Effector CD8-positive, alpha-beta T cell (primary cell): ENCODE results near the gene ZKSCAN1.
"Not testable (repeated sequence)": the region's sequence is repeated elsewhere in the genome, so short reads cannot be mapped to it uniquely, and the experiment has no call there.

Experiments used
- DNase-seq: peaks from one replicate; lab custom pipeline; 2025; lab: John Stamatoyannopoulos, UW

The ZKSCAN1 gene

DNA sequence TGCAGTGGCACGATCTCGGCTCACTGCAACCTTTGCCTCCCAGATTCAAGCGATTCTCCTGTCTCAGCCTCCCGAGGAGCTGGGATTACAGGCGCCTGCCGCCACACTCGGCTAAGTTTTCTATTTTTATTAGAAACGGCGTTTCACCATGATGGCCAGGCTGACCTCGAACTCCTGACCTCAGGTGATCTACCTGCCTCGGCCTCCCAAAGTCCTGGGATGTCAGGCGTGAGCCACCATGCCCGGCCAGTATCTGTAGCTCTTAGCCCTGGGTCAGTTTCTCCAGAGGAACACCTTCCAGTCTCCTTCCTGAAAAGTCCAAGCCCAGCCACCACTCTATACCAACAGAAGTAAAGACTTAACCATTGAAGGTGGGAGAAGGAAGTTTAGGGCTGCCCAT lies 15.2 kb upstream of the ZKSCAN1 start:
- DNase-seq = no peak

DNA sequence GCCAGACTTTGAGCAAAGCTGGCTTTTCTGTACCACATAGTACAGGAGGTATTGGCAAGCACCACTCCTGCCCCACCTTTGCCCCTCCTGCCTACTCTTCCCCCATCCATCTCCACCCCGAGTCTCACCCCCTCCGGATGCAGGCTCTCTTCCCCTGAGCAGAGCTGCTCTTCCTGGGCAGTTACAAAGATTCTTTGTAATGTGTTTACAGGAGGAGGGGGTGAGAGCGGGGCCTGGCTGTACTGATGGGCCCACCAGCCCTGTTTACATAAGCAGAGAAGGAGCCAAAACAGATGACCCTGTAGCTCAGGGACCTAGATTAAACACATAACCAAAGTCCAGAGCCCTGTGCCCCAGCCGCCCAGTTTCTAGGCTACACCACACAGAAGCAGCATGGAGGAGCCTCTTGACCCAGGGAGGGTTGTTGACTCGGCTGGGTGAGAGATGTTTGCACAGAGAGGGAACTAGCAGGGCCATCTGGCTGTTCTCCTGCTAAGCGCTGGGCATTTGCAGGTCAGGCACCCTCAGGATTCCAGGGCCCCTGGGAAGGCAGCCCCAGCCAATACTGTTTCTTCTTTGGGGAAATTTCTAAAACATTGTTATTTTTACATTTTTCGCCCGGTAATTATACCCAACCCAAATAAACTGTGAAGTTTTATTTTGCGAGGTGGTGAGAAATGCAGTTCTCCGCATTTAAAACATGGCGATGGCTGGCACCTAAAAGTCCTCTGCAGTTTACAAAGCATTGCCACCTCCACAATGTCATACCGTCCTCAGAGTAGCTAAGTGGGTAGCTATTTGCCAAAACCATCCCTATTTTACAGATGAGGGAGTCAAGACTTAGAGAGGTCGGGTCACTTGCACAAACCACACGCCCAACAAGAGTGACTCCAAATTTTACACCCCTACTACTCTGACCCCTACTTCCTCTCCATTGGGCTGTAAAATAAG lies 11.4 kb upstream of the ZKSCAN1 start:
- no peak for DNase-seq

DNA sequence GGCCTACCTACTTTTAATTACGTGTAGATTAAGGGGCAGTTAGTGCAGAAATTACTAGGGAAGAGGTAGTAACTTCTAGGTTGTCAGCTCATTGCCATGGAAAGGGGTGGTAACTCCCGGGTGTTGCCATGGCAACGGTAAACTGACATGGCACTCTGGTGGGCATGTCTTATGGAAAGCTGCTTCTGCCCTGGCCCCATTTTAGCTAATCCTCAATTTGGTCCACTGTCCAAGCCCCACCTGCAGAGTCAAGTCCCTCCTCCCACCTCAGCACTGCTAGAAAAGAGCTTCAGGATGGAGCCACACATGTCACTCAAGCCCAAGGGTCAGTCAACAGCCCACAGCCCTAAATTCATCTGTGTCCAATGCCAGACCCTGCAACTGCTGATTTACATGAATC lies 7.5 kb upstream of the ZKSCAN1 start:
- no peak for DNase-seq

DNA sequence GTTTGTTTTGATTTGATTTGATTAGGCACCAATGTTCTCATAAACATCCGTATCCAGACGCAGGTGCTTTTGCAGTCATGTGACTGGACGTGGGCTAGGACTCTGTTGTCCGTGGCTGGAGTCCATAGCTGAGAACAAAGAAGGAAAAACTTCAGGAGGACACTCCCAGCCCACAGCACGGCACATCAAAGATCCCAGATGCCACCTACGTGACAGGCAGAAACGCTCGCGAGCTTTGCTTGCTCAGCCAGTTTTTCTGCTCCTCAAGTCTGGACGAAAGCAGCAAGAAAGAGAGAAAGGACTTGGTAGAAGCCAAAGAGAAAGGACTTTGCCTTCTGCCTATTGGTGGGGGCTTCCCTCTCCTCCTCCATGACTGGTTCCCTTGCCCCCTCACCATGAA lies 6.9 kb upstream of the ZKSCAN1 start:
- DNase-seq = no peak

DNA sequence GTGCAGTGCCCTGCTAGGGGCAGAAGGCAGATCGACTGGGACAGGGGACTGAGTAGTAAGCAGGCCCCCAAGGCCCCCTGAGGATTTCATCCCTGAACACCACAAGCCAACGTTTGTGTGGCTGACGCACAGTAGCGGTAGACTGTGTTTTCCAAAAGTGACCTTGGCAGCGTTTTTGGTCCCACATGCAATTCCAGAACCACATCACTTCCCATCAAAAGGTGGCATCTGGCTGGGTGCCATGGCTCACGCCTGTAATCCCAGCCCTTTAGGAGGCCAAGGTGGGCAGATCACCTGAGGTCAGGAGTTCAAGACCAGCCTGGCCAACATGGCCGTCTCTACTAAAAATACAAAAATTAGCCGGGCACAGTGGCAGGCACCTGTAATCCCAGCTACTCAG lies 5.4 kb upstream of the ZKSCAN1 start:
- DNase-seq = not testable (repeated sequence)

DNA sequence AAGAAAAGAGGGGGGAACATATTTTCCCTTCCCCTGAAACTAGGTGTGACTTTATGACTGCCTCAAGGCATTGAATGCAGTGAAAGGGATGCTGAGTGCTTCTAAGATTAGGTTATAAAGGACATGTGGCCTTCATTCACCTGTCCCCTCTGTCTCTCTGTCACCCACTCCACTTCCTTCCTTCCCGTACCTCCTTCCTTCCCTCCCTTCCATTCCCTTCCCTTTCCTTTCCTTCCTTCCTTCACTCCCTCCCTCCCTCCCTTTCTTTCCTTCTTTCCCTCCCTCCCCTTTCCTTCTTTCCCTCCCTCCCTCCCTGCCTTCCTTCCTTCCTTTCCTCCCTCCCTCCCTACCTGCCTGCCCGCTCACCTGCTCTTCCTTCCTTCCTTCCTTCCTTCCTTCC lies 4.5 kb upstream of the ZKSCAN1 start:
- no peak for DNase-seq

DNA sequence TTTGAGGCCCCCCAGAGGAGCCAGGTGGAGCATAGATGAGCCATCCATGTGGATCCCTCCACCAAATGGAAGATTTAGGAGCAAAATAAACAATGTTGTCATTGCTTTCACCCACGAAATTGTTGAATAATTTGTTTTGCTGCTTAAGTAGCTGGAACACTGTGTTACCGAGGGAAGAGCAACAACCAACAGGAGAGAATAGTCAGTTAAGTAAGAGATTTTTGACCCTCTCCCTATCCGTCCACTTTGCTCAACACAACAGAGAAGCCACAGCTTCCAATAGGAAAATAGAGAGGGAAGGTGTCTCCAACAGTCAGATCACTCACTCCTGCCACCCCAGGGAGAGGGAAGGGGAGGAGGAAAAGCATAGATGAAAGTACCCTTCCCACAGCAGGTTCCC lies 3.9 kb upstream of the ZKSCAN1 start:
- no peak for DNase-seq

DNA sequence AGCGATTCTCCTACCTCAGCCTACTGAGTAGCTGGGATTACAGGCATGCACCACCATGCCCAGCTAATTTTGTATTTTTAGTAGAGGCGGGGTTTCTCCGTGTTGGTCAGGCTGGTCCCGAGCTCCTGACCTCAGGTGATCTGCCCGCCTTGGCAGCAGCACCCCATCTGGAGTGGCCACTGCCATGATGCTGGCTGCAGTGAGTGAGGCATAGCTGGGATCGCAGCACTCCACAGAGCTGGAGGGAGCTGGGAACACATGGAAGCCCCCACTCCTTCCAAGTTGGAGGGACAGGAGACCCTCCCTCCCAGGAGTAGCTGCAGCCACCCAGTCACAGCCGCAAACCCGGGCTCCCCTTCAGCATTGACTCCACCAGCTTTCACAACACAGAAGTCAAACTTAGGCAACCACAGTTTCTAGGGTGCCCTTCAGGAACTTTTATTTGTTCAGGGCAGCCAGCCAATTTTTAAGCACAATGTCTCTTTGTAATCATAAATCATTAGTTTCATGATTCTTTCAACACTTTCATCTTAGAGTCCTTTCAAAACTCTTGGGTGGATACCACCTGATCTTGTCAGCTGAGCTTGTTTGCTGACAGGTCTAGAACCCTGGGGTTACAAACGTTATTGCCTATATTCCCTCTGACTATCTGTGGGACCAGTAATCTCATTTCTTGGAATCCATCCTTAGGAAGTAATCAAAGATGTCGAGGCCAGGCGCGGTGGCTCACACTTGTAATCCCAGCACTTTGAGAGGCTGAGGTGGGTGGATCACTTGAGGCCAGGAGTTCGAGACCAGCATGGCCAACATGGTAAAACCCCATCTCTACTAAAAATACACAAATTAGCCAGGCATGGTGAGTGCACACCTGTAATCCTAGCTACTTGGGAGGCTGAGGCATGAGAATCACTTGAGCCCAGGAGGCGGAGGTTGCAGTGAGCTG lies 2.7 kb upstream of the ZKSCAN1 start:
- DNase-seq = not testable (repeated sequence)

DNA sequence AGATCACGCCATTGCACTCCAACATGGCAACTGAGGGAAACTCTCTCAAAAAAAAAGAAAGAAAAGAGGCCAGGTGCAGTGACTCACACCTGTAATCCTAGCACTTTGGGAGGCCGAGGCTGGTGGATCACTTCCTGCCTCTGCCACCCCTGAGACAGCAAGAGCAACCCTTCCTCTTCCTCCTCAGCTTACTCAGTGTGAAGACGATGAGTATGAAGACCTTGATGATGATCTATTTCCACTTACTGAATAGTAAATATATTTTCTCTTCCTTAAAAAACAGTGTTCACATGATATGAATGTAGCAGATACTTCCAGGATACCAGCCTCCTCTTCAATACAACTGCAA lies 2.1 kb upstream of the ZKSCAN1 start:
- no peak for DNase-seq

DNA sequence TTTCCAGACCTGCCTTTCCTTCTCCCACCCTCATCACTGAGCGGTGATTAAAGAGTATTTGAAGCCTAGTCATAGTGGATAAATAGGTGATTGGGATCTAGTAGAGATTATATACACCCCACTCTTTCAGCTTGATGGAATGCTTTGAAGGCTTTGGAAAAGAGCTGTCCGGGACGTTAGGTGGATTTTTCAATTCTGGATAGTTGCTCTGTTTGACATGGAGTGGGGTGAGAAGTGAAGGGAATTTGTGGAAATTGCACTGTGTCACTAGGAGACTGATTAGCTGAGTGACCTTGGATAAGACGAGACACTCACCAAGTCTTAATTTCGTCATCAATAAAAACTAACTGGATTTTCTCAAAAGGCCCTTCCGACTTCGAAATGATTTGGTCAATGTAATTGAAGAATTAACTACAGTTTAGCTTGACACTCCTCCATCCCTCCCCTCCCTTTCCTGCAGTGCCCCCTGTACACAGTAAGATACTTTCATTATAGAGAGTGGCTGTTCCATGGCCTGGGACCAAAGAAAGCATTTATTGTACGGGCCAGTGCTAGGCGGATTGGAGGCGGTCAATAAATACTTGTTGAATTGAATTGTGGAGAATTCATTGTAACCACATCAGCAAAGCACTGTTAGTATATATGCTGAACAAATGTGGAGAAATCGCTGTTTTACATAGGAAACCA lies 962 bp downstream of the ZKSCAN1 start:
- no peak for DNase-seq

DNA sequence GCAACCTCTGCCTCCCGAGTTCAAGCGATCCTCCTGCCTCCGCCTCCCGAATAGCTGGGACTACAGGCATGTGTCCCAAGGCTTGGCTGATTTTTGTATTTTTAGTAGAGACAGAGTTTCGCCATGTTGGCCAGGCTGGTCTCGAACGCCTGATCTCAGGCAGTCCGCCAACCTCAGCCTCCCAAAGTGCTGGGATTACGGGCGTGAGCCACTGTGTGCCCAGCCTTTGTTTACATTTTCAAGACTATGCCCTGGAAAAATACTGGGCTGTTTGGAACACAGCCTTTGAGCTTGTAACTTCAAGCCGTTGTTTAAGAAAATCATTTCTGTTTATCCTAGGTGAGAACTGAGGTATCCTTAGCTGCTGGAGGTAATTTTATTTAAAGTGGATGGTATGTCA lies 1.9 kb downstream of the ZKSCAN1 start:
- no peak for DNase-seq

DNA sequence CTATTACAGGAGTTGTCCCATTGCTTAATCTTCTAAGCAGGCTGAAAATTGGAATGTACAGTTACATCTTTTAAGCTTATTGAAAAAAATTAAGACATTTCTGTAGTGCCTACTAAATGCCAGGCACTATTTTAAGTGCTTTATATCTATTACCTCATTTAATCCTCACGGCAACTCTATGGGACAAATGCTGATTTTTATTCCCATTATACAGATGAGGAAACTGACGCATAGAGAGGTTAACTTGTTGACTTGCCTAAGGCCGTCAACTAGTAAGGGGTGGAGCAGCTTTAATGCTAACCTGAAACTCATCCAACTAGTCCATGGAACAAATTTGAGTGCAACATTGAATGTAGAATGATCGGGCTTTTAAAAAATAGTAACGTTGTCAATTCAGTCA lies 2.5 kb downstream of the ZKSCAN1 start:
- no peak for DNase-seq

DNA sequence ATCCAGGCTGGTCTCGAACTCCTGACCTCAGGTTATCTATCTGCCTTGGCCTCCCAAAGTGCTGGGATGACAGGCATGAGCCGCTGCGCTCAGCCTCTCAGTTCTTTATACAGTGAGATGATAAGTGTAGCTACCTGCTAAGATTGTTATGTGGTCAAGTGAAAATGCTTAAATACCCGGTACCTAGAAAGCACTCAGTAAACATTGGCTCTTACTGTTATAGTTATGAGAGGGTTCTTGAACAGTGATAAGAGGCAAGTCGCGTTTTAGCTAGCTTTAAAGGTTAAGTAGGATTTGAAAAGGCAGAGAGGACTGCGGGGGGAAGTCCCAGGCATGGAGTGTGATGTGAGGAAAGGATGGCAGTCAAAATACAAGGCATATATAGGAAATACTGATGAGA lies 4.5 kb downstream of the ZKSCAN1 start:
- no peak for DNase-seq

DNA sequence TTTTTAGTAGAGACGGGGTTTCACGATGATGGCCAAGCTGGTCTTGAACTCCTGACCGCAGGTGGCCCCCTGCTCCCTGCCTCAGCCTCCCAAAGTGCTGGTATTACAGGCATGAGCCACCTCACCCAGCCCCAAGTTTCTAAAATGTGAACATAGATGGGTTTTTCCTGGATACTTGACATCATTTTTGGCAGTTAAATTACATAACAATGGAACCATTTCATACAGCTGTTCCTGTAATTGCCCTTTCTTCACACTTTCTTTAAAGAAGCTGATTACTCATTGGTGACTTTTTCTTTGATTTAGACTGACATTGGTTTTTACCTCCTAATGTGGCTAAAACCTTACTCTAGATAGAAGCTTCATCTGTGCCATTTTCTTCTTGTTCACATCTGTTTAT lies 5.9 kb downstream of the ZKSCAN1 start:
- no peak for DNase-seq

DNA sequence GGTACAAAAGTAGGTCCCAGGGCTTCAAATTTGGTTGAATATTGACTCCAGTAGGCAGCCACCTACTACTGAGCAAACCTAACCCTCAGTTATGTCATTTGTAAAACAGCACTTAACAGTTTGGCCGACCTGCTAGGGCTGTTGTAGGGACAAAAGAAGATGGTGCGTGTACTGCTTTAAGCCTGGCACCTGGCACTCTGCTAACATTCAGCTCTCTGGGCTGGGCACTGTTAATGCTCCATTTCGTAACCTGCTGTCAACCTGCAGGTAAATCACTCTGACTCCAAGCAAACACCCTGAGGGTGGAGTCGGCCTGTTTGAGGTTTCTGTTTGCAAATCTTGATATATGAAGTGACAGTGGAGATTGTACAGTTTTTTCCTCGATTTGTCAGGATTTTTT lies 7.2 kb downstream of the ZKSCAN1 start:
- DNase-seq = no peak

DNA sequence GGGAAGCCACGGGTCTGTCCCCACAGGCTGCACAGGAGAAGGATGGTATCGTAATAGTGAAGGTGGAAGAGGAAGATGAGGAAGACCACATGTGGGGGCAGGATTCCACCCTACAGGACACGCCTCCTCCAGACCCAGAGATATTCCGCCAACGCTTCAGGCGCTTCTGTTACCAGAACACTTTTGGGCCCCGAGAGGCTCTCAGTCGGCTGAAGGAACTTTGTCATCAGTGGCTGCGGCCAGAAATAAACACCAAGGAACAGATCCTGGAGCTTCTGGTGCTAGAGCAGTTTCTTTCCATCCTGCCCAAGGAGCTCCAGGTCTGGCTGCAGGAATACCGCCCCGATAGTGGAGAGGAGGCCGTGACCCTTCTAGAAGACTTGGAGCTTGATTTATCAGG lies 8.1 kb downstream of the ZKSCAN1 start:
- no peak for DNase-seq

DNA sequence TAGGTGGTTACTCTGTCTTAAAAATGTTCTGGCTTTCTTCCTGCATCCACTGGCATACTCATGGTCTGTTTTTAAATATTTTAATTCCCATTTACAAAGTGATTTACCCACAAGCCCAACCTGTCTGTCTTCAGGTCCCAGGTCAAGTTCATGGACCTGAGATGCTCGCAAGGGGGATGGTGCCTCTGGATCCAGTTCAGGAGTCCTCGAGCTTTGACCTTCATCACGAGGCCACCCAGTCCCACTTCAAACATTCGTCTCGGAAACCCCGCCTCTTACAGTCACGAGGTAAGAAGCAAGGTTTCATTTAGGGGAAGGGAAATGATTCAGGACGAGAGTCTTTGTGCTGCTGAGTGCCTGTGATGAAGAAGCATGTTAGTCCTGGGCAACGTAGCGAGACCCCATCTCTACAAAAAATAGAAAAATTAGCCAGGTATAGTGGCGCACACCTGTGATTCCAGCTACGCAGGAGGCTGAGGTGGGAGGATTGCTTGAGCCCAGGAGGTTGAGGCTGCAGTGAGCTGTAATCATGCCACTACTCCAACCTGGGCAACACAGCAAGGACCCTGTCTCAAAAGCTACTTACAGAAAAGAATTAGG lies 8.7 kb downstream of the ZKSCAN1 start:
- DNase-seq = no peak

DNA sequence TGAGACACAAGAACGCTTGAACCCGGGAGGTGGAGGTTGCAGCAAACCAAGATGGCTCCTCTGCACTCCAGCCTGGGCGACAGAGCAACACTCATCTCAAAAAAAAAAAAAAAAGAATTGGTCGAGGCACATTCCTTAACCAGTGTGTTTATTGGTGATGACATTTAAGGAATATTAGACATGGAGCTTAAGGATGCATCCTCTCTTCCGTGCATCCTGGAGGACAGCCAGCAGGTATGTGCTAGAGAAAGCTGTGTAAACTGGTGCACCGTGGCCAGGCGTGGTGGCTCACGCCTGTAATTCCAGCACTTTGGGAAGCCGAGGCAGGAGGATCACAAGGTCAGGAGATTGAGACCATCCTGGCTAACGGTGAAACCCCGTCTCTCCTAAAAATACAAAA lies 11.8 kb downstream of the ZKSCAN1 start:
- DNase-seq = no peak

DNA sequence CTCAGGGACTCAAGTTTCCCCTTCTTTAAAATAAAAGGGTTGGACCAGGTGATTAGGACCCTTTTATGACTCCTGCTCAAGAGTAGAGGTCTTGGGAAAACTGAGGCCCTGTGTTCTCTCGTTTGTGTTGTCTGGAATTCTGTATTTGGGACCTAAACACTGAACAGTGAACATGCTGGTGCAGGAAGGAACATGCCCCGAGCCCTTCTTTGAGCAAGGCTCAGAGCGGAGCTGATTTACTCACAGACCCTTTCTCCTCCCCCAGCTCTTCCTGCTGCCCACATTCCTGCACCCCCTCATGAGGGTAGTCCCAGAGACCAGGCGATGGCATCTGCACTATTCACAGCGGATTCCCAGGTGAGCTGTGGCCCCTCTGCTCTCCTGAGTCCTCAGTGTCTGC lies 14.2 kb downstream of the ZKSCAN1 start:
- no peak for DNase-seq

DNA sequence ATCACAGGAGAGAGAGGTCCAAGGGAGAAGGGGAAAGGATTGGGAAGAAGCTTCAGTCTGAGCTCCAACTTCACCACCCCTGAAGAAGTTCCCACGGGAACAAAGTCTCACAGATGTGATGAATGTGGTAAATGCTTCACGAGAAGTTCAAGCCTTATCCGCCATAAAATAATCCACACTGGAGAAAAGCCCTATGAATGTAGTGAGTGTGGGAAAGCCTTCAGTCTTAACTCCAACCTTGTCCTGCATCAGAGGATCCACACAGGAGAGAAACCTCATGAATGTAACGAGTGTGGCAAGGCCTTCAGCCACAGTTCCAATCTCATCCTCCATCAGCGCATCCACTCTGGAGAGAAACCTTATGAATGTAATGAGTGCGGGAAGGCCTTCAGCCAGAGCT lies 18.1 kb downstream of the ZKSCAN1 start:
- no peak for DNase-seq

DNA sequence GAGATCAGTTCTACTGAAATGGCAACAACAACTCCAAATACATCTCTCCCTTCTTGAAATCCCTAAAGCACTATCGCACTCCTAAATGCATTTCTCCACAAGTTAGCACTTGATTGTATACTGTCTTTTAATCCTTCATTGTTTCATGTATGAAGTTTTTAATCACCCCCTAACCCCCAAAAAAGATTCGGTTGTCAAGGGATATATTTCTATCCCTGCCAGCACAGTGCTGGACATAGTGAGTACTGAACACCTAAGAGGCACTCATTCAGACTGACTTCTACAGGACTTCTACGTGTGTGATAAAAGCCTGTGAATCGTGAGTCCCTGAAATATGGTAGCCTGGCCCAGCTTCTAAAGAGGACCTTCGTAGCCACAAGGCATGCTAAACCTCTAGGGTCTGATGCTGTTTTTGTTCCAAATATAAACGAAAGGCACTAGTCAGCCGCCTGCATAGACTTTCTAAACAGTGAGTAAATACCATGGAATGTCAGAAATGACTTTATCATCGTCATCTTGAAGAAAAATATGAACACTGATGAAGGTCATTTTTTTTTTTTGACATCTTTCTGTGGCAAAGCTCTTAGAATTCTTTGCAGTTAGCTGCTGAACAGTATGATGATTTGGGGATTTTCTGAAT lies 19.6 kb downstream of the ZKSCAN1 start:
- DNase-seq = no peak

DNA sequence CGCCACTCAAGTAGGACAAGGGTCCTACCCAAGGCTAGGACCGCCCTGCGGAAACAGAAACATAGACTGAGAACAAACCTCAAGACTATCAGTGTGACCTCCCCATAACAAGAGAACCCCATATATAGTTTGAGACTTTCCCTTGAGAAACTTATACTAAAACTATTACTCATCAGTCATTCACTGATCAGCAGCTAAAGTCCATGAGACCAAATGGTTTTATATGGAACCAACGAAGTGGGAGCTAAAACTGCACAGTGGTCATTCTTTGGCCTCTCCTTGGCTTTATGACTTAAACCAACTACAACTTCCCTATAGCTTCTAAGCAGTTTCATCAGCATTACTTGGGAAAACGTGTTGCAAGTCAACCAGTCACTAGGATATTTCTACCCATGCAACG lies 20.5 kb downstream of the ZKSCAN1 start:
- no peak for DNase-seq
